Suprapubic skin (tissue), 4 donors: ENCODE data around the gene ALMS1. TPM values are rescaled to one million over a fixed set of nuclear protein-coding genes. Genes with fewer than 3 reads are reported as not detected.
"Not testable (repeated sequence)": the region's sequence is repeated elsewhere in the genome, so short reads cannot be mapped to it uniquely, and the experiment has no call there.

ENCODE experiments used
- DNase-seq, 2 donors: peaks; one replicate each; pipeline ENCODE4 v3.0.0-alpha.2; 2019; ENCODE audit warnings: low spot score in 2 of 2
- H3K27ac ChIP-seq: fragments of 200-600 bp; sonication (generic); one replicate; pipeline ENCODE4 v1.5.1; 2019
- H3K27me3 ChIP-seq: fragments of 200-600 bp; sonication (generic); one replicate; pipeline ENCODE4 v1.5.1; 2019
- H3K36me3 ChIP-seq: fragments of 200-600 bp; sonication (generic); one replicate; pipeline ENCODE4 v1.5.1; 2019
- H3K4me1 ChIP-seq: fragments of 200-600 bp; sonication (generic); one replicate; pipeline ENCODE4 v1.5.1; 2019
- H3K4me3 ChIP-seq: fragments of 200-600 bp; sonication (generic); one replicate; pipeline ENCODE4 v1.5.1; 2019; ENCODE audit warnings: mild to moderate bottlenecking
- H3K9me3 ChIP-seq: fragments of 200-600 bp; sonication (generic); one replicate; pipeline ENCODE4 v1.5.1; 2019
- CTCF ChIP-seq, 2 donors: fragments of 200-600 bp in 1 of 2; fragments of 450-650 bp in 1 of 2; sonication (generic) in 1 of 2; IDR thresholded peaks; one replicate each; pipeline ENCODE4 v1.5.1; 2016 to 2019; ENCODE audit warnings: antibody characterized with exemption in 2 of 2, mild to moderate bottlenecking in 1 of 2, moderate library complexity in 1 of 2
- EP300 ChIP-seq: sonication (generic); formaldehyde crosslinking; IDR thresholded peaks from one replicate; pipeline ENCODE4 v1.6.1; 2017; ENCODE audit warnings: antibody characterized with exemption
- POLR2A ChIP-seq, 2 donors: fragments of 450-650 bp; IDR thresholded peaks; one replicate each; pipeline ENCODE4 v1.6.1; 2017; ENCODE audit warnings: antibody characterized with exemption in 2 of 2, mild to moderate bottlenecking in 2 of 2, moderate library complexity in 2 of 2
- POLR2AphosphoS5 ChIP-seq, 3 donors: sonication (generic); formaldehyde crosslinking; IDR thresholded peaks; one replicate each; pipeline ENCODE4 v1.6.1; 2017; ENCODE audit warnings: antibody characterized with exemption in 3 of 3
- WGBS: methylation state at CpG from one replicate; pipeline ENCODE4 v1.1.5; 2018; 5-methylcytosine and 5-hydroxymethylcytosine counted together
- total RNA-seq, 4 donors: library from RNA; depleted of rRNA; stranded (reverse); fragments of >200 nt; gene quantifications; one replicate each; pipeline ENCODE4 v1.1.0, GENCODE V29; 2016

ALMS1 gene
- total RNA-seq, 4 donors from 2014 or later = 12.3 to 24.0 (median 18.5) TPM

DNA sequence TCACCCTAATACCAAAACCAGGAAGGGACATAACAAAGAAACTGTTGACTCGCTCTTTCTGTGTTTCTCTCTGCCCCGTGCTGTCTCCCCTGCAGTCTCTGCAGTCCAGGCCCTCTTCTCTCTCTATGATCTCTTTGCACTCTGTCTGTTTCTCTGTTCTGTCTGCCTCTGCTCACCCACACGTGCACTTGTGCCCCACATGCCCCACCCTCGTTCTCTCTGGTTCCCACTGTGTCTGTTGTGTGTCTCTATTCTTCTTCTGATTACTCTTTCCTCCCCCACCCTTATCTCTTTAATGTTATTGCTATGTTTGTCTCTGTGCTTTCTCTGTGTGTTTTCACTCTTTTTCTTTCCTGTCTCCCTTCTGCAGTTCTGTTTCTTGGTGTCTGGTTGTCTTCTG, 202.5 kb downstream of the ALMS1 start:
- no peak overlapping the region for H3K4me3 ChIP-seq
- no peak for DNase-seq
- no peak for TF ChIP-seq EP300
- no peak for TF ChIP-seq POLR2A (IDR thresholded peaks at IDR 0.05)
- TF ChIP-seq POLR2AphosphoS5 (IDR thresholded peaks at IDR 0.05) = no peak
- no peak for TF ChIP-seq CTCF (IDR thresholded peaks at IDR 0.05)
- H3K27me3 ChIP-seq = no peaks in the 10 kb centered on the region
- WGBS = 58% methylated on average over 4 of the region's 4 CpGs
- H3K9me3 ChIP-seq = no peaks in the 10 kb centered on the region
- H3K36me3 ChIP-seq = no peaks in the 10 kb centered on the region
- H3K27ac ChIP-seq = no peak overlapping the region
- no peaks in the 10 kb centered on the region for H3K4me1 ChIP-seq

DNA sequence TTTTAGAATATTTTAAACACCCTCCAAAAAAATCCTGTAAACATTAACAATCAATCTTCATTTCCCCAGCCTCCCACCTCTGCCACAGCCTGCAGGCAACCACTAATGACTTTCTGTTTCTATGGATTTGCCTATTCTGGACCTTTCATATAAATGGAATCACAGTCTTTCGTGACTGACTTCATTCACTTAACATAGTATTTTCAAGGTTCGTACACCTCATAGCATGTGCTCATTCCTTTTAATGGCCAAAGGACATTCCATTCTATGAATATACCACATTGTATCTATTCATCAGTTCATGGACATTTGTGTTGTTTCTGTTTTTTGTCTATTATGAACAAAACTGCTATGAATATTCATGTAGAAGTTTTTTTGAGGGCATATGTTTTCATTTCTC, 208.0 kb downstream of the ALMS1 start:
- WGBS = 91% methylated on average over 2 of the region's 2 CpGs
- TF ChIP-seq EP300 (no peak), POLR2A (IDR thresholded peaks at IDR 0.05) (no peak), CTCF (IDR thresholded peaks at IDR 0.05) (no peak), POLR2AphosphoS5 (IDR thresholded peaks at IDR 0.05) (no peak)
- H3K4me3 ChIP-seq = no peak overlapping the region
- no peaks in the 10 kb centered on the region for H3K27me3 ChIP-seq
- H3K9me3 ChIP-seq = no peaks in the 10 kb centered on the region
- H3K36me3 ChIP-seq = no peaks in the 10 kb centered on the region
- H3K4me1 ChIP-seq = no peaks in the 10 kb centered on the region
- no peak overlapping the region for H3K27ac ChIP-seq
- no peak for DNase-seq

DNA sequence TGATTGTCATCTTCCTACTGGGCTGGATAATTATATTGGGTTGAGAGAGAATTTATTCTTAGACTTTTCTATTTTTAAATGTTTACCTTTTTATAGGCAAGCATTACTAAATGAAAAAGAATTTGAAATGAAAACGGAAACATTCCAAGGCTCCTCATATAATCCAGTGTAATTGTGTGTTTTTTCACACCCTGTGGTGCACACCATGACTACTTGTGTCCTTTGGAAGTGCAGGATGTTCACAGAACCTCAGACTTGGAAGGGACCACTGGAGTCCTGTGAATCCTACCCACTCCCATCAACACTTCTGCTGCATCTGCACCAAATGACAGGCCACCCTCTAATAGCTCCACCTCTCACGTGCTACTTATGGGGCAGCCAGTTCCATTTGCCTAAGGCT, 208.6 kb downstream of the ALMS1 start:
- Histone ChIP-seq H3K27me3 (no peaks in the 10 kb centered on the region), H3K4me3 (no peak overlapping the region), H3K36me3 (no peaks in the 10 kb centered on the region), H3K4me1 (no peaks in the 10 kb centered on the region), H3K9me3 (no peaks in the 10 kb centered on the region), H3K27ac (no peak overlapping the region)
- DNase-seq = no peak
- 81% methylated on average over 2 of the region's 2 CpGs for WGBS
- TF ChIP-seq POLR2AphosphoS5 (IDR thresholded peaks at IDR 0.05) (no peak), CTCF (IDR thresholded peaks at IDR 0.05) (no peak), POLR2A (IDR thresholded peaks at IDR 0.05) (no peak), EP300 (no peak)

GRCh38 chr2:73601780-73602179, 216.1 kb downstream of the ALMS1 start:
- H3K27me3 ChIP-seq = no peaks in the 10 kb centered on the region
- peaks cover 16% of the 10 kb centered on the region for H3K36me3 ChIP-seq
- no peak overlapping the region for H3K4me3 ChIP-seq
- TF ChIP-seq CTCF (IDR thresholded peaks at IDR 0.05) = no peak
- TF ChIP-seq POLR2AphosphoS5 (IDR thresholded peaks at IDR 0.05) = no peak
- TF ChIP-seq EP300 = no peak
- no peak for TF ChIP-seq POLR2A (IDR thresholded peaks at IDR 0.05)
- DNase-seq = no peak
- no peak overlapping the region for H3K27ac ChIP-seq
- no peaks in the 10 kb centered on the region for H3K9me3 ChIP-seq
- 70% methylated on average over 5 of the region's 5 CpGs for WGBS
- H3K4me1 ChIP-seq = no peaks in the 10 kb centered on the region

GRCh38 chr2:73603099-73603588, 217.5 kb downstream of the ALMS1 start:
- not testable (repeated sequence) for H3K9me3 ChIP-seq, H3K27me3 ChIP-seq, DNase-seq, H3K4me3 ChIP-seq, H3K4me1 ChIP-seq, H3K27ac ChIP-seq
- peaks cover 16% of the 10 kb centered on the region for H3K36me3 ChIP-seq
- 71% methylated on average over 4 of the region's 4 CpGs for WGBS

DNA sequence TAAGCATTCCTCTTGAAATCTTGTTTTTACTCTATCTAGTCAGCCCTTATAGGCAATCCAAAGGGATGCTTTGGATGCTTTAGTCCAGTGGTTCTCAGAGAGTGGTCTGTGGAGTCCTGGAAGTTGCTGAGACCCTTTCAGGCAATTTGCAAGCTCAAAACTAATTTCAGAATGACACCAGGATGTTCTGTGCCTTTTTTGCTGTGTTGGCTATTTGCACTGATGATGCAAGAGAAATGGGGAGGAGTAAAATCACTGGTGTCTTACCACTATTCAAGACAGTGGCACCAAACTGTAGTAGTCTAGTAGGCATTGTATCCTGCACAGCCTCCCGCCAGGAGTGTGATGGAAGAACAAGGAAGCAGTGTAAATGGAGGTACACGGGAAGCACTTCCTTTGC, 219.0 kb downstream of the ALMS1 start:
- peaks cover 20% of the 10 kb centered on the region for H3K36me3 ChIP-seq
- 85% methylated on average over 2 of the region's 2 CpGs for WGBS
- not testable (repeated sequence) for DNase-seq, H3K9me3 ChIP-seq, H3K4me1 ChIP-seq, H3K27me3 ChIP-seq, H3K4me3 ChIP-seq, H3K27ac ChIP-seq
